Lower lobe of right lung (tissue), 2 donors: Measurements from ENCODE around the gene SRP68. TPM values are rescaled to one million over a fixed set of nuclear protein-coding genes. Genes with fewer than 3 reads are reported as not detected.

Experiments
- ATAC-seq, 2 donors: fragments of 200-7000 bp; cut with Tn5 transposase; one replicate each; pipeline ENCODE4 v1.9.1; 2020 to 2022; ENCODE audit warnings: mild to moderate bottlenecking in 2 of 2, moderate library complexity in 2 of 2
- DNase-seq: peaks from one replicate; pipeline ENCODE4 v3.0.0-alpha.2; 2020
- H3K27ac ChIP-seq: fragments of 200-600 bp; one replicate; pipeline ENCODE4 v1.8.0; 2022
- H3K27me3 ChIP-seq: fragments of 200-600 bp; one replicate; pipeline ENCODE4 v1.8.0; 2022; ENCODE audit warnings: low read depth
- H3K36me3 ChIP-seq: fragments of 200-600 bp; one replicate; pipeline ENCODE4 v1.8.0; 2022; ENCODE audit warnings: mild to moderate bottlenecking
- H3K4me1 ChIP-seq: fragments of 200-600 bp; one replicate; pipeline ENCODE4 v1.8.0; 2022
- H3K4me3 ChIP-seq: fragments of 200-600 bp; one replicate; pipeline ENCODE4 v1.8.0; 2022; ENCODE audit warnings: mild to moderate bottlenecking
- H3K9me3 ChIP-seq: fragments of 200-600 bp; one replicate; pipeline ENCODE4 v1.8.0; 2022
- intact Hi-C: fragments of 100-400 bp; cut with DNase I; formaldehyde crosslinking; loops from one replicate; pipeline ENCODE4 v1.11.0; 2022
- total RNA-seq: library from RNA; stranded (reverse); fragmentation: NEBNext Ultra II Directional; extraction: Animal tissue kit (Norgen Biotek cat#: 25700); gene quantifications from one replicate; pipeline ENCODE4 v1.2.1, GENCODE V29; 2021
- TF ChIP-seq, protein P1 (sequence below): fragments of 200-600 bp; IDR thresholded peaks from one replicate; pipeline ENCODE4 v1.8.0; 2022; ENCODE audit warnings: antibody characterized with exemption, mild to moderate bottlenecking
- donor health status: DM: no; HTN: yes; CAD: no; lungs with severe emphysema.

SRP68 gene
- total RNA-seq, 1 donor from 2014 or later: 65.0 TPM

DNA sequence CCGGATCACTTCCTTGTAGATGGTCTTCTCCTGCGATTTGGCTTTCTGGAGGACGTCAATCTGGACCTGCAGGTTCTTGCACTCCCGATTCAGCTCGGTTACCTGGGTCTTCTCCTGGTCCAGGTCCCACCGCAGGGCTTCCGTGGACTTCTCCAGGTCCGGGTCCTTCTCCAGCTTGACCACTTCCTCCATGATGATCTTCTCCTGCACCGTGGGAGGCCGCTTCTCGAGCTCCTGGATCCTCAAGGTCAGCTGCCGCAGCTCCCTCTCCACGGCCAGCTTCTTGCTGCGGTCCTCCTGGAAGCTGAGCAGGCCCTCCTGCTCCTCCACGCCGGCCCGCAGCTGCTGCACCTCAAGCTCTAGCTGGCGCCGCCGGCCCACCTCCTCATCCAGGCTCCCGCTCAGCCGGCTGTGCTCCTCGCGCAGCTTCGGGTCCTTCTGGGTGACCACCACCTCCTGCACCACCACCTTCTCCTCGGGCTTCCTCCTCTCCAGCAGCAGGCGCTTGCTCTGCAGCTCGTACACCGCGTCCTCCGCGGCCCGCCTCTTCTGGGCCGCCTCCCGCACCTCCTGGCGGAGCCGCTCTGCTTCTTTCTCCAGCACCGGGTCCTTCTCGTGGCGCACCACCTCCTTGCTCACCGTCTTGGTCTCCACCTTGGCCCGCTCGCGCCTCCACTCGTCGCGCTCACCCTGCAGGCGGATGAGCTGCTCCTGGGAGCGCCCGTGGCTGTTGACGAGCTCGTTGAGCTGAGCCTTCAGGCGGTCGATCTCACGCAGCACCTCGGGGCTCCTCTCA is 63.5 kb downstream of the SRP68 start:
- H3K4me1 ChIP-seq: peaks cover 21% of the 10 kb centered on the region
- H3K27ac ChIP-seq: no peak overlapping the region
- TF ChIP-seq, protein P1, sequence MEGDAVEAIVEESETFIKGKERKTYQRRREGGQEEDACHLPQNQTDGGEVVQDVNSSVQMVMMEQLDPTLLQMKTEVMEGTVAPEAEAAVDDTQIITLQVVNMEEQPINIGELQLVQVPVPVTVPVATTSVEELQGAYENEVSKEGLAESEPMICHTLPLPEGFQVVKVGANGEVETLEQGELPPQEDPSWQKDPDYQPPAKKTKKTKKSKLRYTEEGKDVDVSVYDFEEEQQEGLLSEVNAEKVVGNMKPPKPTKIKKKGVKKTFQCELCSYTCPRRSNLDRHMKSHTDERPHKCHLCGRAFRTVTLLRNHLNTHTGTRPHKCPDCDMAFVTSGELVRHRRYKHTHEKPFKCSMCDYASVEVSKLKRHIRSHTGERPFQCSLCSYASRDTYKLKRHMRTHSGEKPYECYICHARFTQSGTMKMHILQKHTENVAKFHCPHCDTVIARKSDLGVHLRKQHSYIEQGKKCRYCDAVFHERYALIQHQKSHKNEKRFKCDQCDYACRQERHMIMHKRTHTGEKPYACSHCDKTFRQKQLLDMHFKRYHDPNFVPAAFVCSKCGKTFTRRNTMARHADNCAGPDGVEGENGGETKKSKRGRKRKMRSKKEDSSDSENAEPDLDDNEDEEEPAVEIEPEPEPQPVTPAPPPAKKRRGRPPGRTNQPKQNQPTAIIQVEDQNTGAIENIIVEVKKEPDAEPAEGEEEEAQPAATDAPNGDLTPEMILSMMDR: no peak
- intact Hi-C loops: loop anchor here (10.0 kb wide), 1 partner anchor 104 kb away; the partner anchor contains the start of gene MRPL38
- no peaks in the 10 kb centered on the region for H3K27me3 ChIP-seq
- H3K36me3 ChIP-seq: peaks cover 43% of the 10 kb centered on the region
- ATAC-seq: no peak
- H3K9me3 ChIP-seq: no peaks in the 10 kb centered on the region
- no peak overlapping the region for H3K4me3 ChIP-seq
- DNase-seq: peak; percentile 41

DNA sequence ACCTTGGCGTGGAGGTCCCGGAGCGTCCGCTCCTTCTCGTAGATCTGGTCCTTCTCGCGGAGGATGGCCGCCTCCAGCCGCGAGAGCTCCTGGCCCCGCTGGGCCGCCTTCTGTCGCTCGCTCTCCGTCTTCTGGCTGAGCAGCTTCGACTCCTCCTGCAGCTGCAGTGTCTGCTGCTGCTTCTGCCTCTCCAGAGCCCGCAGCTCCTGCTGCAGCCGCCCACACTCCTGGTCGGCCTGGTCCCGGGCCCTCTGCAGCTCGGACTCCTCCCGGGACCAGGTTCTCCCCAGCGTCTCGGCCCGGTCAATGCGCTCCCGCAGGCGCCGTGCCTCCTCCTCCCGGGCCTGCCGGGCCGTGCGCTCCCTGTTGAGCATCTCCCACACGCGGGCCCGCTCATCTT is 64.1 kb downstream of the SRP68 start:
- H3K27ac ChIP-seq: no peak overlapping the region
- no peak for DNase-seq
- TF ChIP-seq, protein P1: no peak
- peaks cover 26% of the 10 kb centered on the region for H3K4me1 ChIP-seq
- H3K36me3 ChIP-seq: peaks cover 40% of the 10 kb centered on the region
- no peak for ATAC-seq
- no peaks in the 10 kb centered on the region for H3K27me3 ChIP-seq
- no peaks in the 10 kb centered on the region for H3K9me3 ChIP-seq
- no peak overlapping the region for H3K4me3 ChIP-seq
- intact Hi-C loops: loop anchor here (10.0 kb wide), 1 partner anchor 103 kb away; the partner anchor contains the start of gene MRPL38

DNA sequence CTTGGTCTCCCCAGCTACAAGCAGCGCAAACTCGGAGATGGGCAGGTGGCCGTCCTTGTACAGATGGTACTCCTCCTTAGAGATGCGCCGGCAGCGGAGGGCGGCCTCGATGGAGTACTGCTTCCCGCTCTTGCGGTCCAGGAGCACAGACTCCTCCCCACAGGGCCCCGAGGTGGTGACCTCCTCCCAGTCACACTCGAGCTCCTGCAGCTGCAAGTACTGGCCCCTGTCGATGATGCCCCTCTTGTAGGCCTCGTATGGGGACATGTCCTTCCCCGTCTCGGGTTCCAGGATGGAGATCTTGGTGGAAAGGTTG is 64.5 kb downstream of the SRP68 start:
- H3K4me3 ChIP-seq: no peak overlapping the region
- DNase-seq (no peak), ATAC-seq (no peak)
- peaks cover 30% of the 10 kb centered on the region for H3K4me1 ChIP-seq
- intact Hi-C loops: loop anchor here (10.0 kb wide), 1 partner anchor 103 kb away; the partner anchor contains the start of gene MRPL38
- H3K9me3 ChIP-seq: no peaks in the 10 kb centered on the region
- no peak overlapping the region for H3K27ac ChIP-seq
- H3K36me3 ChIP-seq: peaks cover 40% of the 10 kb centered on the region
- H3K27me3 ChIP-seq: no peaks in the 10 kb centered on the region
- TF ChIP-seq, protein P1: no peak

DNA sequence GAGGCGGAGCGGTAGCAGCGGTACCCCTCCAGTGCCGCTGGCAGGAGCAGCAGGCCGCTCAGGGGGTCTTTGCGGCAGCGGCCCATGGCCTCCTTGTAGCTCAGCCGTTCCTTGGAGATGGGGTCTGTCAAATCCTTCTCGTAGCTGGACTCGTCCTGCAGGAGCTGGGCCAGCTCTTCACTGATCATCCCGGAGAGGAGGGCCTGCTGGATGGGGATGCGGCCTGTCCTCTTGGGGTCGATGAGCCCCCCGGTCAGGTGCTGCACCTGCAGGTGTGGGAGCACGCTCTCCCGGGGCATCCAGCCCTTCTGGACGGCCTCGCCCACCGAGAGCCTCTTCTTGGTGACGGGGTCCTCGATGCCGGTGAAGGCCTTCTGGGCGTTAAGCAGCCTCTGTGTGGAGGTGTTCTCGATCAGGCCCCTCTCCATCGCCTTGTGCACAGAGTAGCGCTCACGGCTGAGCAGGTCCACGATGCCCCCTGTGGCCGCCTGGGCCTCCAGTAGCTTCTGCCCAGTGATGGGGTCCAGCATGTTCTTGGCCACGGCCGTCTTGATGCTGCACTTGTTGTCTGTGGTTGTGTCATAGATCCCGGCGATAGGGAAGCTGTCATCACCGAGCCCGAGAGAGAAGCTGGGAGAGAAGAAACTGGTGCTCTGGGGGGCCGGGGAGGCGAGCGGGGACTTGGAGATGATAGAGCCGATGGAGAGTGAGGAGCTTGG is 65.0 kb downstream of the SRP68 start:
- H3K27ac ChIP-seq: no peak overlapping the region
- no peaks in the 10 kb centered on the region for H3K27me3 ChIP-seq
- peaks cover 41% of the 10 kb centered on the region for H3K36me3 ChIP-seq
- TF ChIP-seq, protein P1: no peak
- no peak overlapping the region for H3K4me3 ChIP-seq
- H3K4me1 ChIP-seq: peaks cover 33% of the 10 kb centered on the region
- DNase-seq (no peak), ATAC-seq (no peak)
- intact Hi-C loops: loop anchor here (10.0 kb wide), 1 partner anchor 102 kb away; the partner anchor contains the start of gene MRPL38
- no peaks in the 10 kb centered on the region for H3K9me3 ChIP-seq

DNA sequence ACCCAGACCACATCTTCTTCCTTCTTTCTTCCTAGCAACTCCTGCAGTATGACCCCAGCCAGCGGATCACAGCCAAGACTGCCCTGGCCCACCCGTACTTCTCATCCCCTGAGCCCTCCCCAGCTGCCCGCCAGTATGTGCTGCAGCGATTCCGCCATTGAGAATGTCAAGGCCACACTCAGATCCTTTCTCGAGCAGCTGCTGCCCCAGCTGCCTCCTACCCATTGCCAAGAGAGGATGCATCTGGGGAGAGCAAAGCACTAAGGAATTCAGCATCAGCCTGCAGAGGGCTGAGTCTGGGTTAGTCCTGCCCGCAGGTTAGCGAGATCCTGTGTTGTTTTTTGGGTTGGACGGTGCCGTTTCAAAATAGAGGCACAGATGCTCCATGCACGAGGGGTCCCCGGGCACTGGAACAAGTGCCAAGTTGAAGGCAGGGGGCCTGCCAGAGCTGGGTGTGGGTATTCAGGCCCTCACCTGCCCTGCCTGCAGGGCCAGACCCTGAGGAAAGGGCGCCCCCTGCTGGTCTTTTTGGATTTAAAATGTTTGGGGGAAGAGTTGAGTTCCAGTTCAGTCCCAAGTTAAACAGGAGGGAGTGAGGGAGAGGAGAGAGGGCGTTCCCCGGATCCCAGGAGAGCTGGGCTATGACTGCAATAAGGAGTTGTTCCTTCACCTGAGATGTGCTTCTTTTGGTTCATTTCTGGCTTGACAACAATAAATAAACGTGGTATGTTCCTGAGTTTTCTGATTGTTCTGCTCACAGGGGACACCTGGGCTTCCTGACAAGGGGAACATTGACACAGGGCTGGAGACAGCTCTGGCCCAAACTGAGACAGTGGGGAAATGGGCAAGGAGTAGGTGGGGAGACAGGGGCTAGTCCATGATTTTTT is 66.8 kb downstream of the SRP68 start:
- ATAC-seq (peak; percentile 37 to 66), DNase-seq (no peak)
- intact Hi-C loops: loop anchor here (10.0 kb wide), 1 partner anchor 101 kb away; the partner anchor contains the start of gene MRPL38
- Histone ChIP-seq H3K4me1 (peaks cover 33% of the 10 kb centered on the region), H3K27me3 (no peaks in the 10 kb centered on the region), H3K36me3 (peaks cover 33% of the 10 kb centered on the region), H3K27ac (peak overlapping the region; percentile 25), H3K4me3 (no peak overlapping the region), H3K9me3 (no peaks in the 10 kb centered on the region)
- TF ChIP-seq, protein P1: peak; percentile 73
